DOHH2 (cell line): ENCODE measurements around the gene SNX5.

Experiments used
- H3F3A ChIP-seq: fragments of 200-600 bp; sonication (generic), shearing (Covaris generic); 2 replicates; pipeline ENCODE4 v1.6.0; 2016; ENCODE audit warnings: antibody characterized with exemption, mild to moderate bottlenecking; ENCODE audit not compliant: control insufficient read depth, insufficient read depth
- H3K27ac ChIP-seq: fragments of 200-600 bp; sonication (generic); 2 replicates; pipeline ENCODE4 v1.5.1; 2014; ENCODE audit warnings: low read depth, mild to moderate bottlenecking, low read length, moderate library complexity
- H3K27me3 ChIP-seq: fragments of 200-600 bp; sonication (generic); 2 replicates; pipeline ENCODE4 v1.6.1; 2014; ENCODE audit warnings: mild to moderate bottlenecking, low read length, mixed read lengths; ENCODE audit not compliant: control insufficient read depth
- H3K36me3 ChIP-seq: fragments of 200-600 bp; sonication (generic); 2 replicates; pipeline ENCODE4 v1.6.1; 2014; ENCODE audit warnings: mild to moderate bottlenecking, low read length, moderate library complexity, mixed read lengths; ENCODE audit not compliant: control insufficient read depth
- H3K4me1 ChIP-seq: fragments of 200-600 bp; sonication (generic); 2 replicates; pipeline ENCODE4 v1.6.1; 2014; ENCODE audit warnings: mild to moderate bottlenecking, low read length, mixed read lengths; ENCODE audit not compliant: control insufficient read depth
- H3K4me2 ChIP-seq: fragments of 200-600 bp; sonication (generic); 2 replicates; pipeline ENCODE4 v1.6.0; 2014; ENCODE audit warnings: mild to moderate bottlenecking, low read length, moderate library complexity
- H3K4me3 ChIP-seq: fragments of 200-600 bp; sonication (generic); 2 replicates; pipeline ENCODE4 v1.5.1; 2014; ENCODE audit warnings: mild to moderate bottlenecking, low read length, mixed read lengths
- H3K79me2 ChIP-seq: fragments of 200-600 bp; sonication (generic); 2 replicates; pipeline ENCODE4 v1.6.1; 2014; ENCODE audit warnings: mild to moderate bottlenecking, low read length, mixed read lengths; ENCODE audit not compliant: control insufficient read depth
- H3K9me2 ChIP-seq: fragments of 200-600 bp; sonication (generic); replicated peaks from 2 replicates; pipeline ENCODE4 v1.6.1; 2014; ENCODE audit warnings: mild to moderate bottlenecking, low read length, mixed read lengths; ENCODE audit not compliant: control insufficient read depth
- H3K9me3 ChIP-seq: fragments of 200-600 bp; sonication (generic); 2 replicates; pipeline ENCODE4 v1.6.1; 2014; ENCODE audit warnings: antibody characterized with exemption, low read length, mixed read lengths; ENCODE audit not compliant: control insufficient read depth, insufficient read depth
- H4K20me1 ChIP-seq: fragments of 200-600 bp; sonication (generic); 2 replicates; pipeline ENCODE4 v1.6.0; 2014; ENCODE audit warnings: low read depth, mild to moderate bottlenecking, antibody characterized with exemption, low read length, moderate library complexity; ENCODE audit not compliant: control insufficient read depth, insufficient read depth
- CTCF ChIP-seq: fragments of 200-600 bp; sonication (generic); IDR thresholded peaks from one replicate; pipeline ENCODE4 v1.5.1; 2014; ENCODE audit warnings: antibody characterized with exemption, mild to moderate bottlenecking, low read depth, low read length; ENCODE audit not compliant: poor library complexity, severe bottlenecking
- EZH2phosphoT487 ChIP-seq: fragments of 200-600 bp; sonication (generic); IDR thresholded peaks from 2 replicates; pipeline ENCODE4 v1.6.1; 2017; ENCODE audit warnings: borderline replicate concordance, mild to moderate bottlenecking, antibody characterized with exemption, low read length, moderate library complexity, mixed read lengths

Gene SNX5

GRCh38 chr20:18005990-18006364 lies 37.4 kb upstream of the SNX5 start:
- TF ChIP-seq EZH2phosphoT487 (no peak), CTCF (no peak)
- H3K79me2 ChIP-seq, result no peaks in the 10 kb centered on the region
- no peaks in the 10 kb centered on the region for H3K36me3 ChIP-seq
- H3F3A ChIP-seq, result peaks cover 4% of the 10 kb centered on the region; the same call in 1 of the 2 replicates
- H3K9me3 ChIP-seq, result no peaks in the 10 kb centered on the region
- no peaks in the 10 kb centered on the region for H3K27me3 ChIP-seq
- H3K9me2 ChIP-seq, result no peaks in the 10 kb centered on the region
- H3K4me1 ChIP-seq, result peaks cover 35% of the 10 kb centered on the region
- H3K27ac ChIP-seq, result peak overlapping the region; percentile 24
- H3K4me3 ChIP-seq, result peak overlapping the region; percentile 41
- H3K4me2 ChIP-seq, result peak overlapping the region; percentile 63
- no peaks in the 10 kb centered on the region for H4K20me1 ChIP-seq

- Histone ChIP-seq H3K27me3 (no peaks in the 10 kb centered on the region), H3K27ac (peak overlapping the region; percentile 24), H3K9me3 (no peaks in the 10 kb centered on the region), H3K4me3 (peak overlapping the region; percentile 41), H3K36me3 (no peaks in the 10 kb centered on the region), H4K20me1 (no peaks in the 10 kb centered on the region), H3K4me1 (peaks cover 35% of the 10 kb centered on the region), H3K9me2 (no peaks in the 10 kb centered on the region), H3F3A (peaks cover 7% of the 10 kb centered on the region), H3K79me2 (no peaks in the 10 kb centered on the region), H3K4me2 (peak overlapping the region; percentile 63)
- no peak for TF ChIP-seq EZH2phosphoT487
- TF ChIP-seq CTCF, result no peak
Observed at GRCh38 chr20:18005170-18005989, 36.8 kb upstream of the SNX5 start.

GRCh38 chr20:18004384-18005031 lies 35.9 kb upstream of the SNX5 start:
- peaks cover 7% of the 10 kb centered on the region for H3F3A ChIP-seq
- H4K20me1 ChIP-seq, result no peaks in the 10 kb centered on the region
- H3K4me3 ChIP-seq, result no peak overlapping the region
- H3K4me2 ChIP-seq, result peak overlapping the region; percentile 63
- no peaks in the 10 kb centered on the region for H3K79me2 ChIP-seq
- peak overlapping the region; percentile 80 for H3K27ac ChIP-seq
- no peak for TF ChIP-seq CTCF
- TF ChIP-seq EZH2phosphoT487, result no peak
- peaks cover 35% of the 10 kb centered on the region for H3K4me1 ChIP-seq
- H3K27me3 ChIP-seq, result no peaks in the 10 kb centered on the region
- no peaks in the 10 kb centered on the region for H3K9me2 ChIP-seq
- no peaks in the 10 kb centered on the region for H3K9me3 ChIP-seq
- no peaks in the 10 kb centered on the region for H3K36me3 ChIP-seq
